ENCODE measurements around the gene UBE2J1. TPM values are rescaled to one million over a fixed set of nuclear protein-coding genes. Genes with fewer than 3 reads are reported as not detected.

The UBE2J1 gene
- total RNA-seq, 1 donor: 54.4 TPM

DNA sequence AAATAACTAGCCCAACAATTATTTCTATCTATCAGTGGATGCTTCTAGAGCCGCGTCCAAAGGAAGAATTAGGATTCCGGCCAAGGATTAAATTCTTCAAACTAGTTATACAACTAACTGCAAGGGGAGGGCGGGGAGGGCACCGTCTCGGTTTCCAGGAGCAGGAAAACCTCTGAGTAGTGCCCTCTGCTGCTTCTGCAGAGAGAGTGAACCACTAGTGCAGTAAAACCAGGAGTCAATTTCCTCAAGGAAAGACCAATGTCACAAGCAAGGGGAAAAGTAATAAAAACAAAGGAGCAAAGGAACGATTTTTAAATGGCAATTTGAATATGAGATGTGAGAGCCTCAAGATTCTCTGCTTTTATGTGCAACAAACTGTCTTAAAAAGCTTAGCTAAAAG is 16.5 kb upstream of the UBE2J1 start:
- TF ChIP-seq, protein P1, sequence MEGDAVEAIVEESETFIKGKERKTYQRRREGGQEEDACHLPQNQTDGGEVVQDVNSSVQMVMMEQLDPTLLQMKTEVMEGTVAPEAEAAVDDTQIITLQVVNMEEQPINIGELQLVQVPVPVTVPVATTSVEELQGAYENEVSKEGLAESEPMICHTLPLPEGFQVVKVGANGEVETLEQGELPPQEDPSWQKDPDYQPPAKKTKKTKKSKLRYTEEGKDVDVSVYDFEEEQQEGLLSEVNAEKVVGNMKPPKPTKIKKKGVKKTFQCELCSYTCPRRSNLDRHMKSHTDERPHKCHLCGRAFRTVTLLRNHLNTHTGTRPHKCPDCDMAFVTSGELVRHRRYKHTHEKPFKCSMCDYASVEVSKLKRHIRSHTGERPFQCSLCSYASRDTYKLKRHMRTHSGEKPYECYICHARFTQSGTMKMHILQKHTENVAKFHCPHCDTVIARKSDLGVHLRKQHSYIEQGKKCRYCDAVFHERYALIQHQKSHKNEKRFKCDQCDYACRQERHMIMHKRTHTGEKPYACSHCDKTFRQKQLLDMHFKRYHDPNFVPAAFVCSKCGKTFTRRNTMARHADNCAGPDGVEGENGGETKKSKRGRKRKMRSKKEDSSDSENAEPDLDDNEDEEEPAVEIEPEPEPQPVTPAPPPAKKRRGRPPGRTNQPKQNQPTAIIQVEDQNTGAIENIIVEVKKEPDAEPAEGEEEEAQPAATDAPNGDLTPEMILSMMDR (IDR thresholded peaks at IDR 0.05; ENCODE audit: insufficient read depth, low read depth, low read length): peak; percentile 51
- no peak overlapping the region for H3K4me3 ChIP-seq (ENCODE audit: low read depth, low read length)
- DNase-seq (ENCODE audit: low read depth): peak; percentile 44

DNA sequence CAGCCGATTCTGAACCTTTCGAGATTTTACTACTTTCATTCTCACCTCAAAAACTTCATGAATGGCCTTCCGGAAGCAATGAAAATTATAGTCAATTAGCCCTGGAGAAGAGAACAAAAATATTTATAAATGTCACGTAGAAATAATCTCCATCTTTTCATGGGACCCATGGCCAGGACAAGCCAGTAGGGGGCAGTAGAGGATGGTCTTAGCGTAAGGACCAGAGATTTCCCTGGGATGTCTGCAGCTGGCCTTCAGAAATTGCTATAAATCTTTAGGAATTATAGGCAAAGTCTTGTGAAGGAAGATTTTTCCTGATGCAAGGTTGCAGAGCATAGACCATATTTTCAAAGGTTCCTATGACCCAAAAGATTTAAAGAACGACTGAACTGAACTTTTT is 15.6 kb upstream of the UBE2J1 start:
- H3K4me3 ChIP-seq (ENCODE audit: low read depth, low read length): no peak overlapping the region
- peak; percentile 61 for DNase-seq (ENCODE audit: low read depth)
- TF ChIP-seq, protein P1 (IDR thresholded peaks at IDR 0.05; ENCODE audit: insufficient read depth, low read depth, low read length): peak; percentile 90

DNA sequence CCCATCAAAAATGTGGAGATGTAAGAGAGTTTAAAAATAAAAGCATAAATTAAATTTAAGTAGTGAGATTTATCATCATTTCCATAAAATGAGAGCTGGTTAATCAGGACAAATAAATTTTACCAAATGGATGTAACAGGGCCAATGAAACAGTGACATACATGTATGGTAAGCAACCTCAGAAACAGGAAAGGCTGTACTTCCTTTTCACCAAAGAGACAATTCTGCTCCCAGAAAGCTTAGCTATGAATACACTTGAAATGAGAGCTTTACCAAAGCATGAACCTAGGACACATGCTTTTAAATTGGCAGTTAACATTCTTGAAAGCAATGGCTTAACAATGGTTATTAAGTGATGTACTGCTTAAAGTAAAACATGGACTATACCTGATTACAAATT is 12.1 kb upstream of the UBE2J1 start:
- TF ChIP-seq, protein P1 (IDR thresholded peaks at IDR 0.05; ENCODE audit: insufficient read depth, low read depth, low read length): no peak
- DNase-seq (ENCODE audit: low read depth): no peak

DNA sequence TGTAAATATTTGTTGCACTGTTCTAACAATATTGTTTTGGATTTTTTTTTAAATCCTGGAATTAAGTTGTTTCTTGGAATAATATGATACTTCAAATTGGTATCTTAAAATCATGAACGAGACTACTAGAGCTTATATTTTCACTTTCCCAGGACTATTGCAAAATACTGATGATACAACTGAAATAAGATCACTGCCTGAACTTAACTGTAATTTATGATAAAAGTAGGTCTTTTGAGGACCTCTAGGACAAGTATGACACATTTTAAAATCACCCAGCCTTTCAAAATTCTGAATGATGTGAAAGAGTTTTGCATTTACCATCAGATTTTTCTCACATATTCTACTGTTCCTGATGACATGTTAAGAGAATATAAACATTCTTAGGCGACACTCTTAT is 8.6 kb upstream of the UBE2J1 start:
- no peak overlapping the region for H3K4me3 ChIP-seq (ENCODE audit: low read depth, low read length)
- DNase-seq (ENCODE audit: low read depth): no peak
- TF ChIP-seq, protein P1 (IDR thresholded peaks at IDR 0.05; ENCODE audit: insufficient read depth, low read depth, low read length): no peak

More for the DNA sequence above, 12.1 kb upstream of the UBE2J1 start:
- H3K4me3 ChIP-seq (ENCODE audit: low read depth, low read length): no peak overlapping the region

DNA sequence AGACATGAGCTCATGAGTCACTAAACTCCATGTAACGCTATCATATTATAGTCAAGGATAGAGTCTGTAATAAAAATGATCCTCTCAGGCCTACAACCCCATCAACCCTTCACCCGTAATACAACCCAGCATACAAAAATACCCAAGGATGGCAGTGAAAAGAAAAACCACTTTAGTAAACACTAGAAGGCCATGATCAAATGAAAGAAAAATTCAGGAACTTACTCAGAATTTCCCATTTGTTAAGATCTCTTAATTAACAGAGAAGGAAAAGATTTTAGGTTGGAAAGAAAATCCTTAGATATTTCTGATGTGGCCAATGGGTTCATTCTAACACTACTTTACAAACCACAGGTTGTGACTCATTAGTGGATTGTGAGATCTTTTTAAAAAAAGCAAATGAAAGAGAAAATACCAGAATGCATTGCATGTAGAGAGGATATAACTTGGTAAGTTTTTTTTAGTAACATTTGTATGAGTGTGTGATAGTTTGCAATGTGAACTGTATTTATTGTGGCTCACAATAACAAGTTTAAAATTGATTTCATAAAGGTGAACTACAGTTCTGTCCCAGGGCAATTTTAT is 8.0 kb upstream of the UBE2J1 start:
- H3K4me3 ChIP-seq (ENCODE audit: low read depth, low read length): no peak overlapping the region
- TF ChIP-seq, protein P1 (IDR thresholded peaks at IDR 0.05; ENCODE audit: insufficient read depth, low read depth, low read length): no peak
- no peak for DNase-seq (ENCODE audit: low read depth)

DNA sequence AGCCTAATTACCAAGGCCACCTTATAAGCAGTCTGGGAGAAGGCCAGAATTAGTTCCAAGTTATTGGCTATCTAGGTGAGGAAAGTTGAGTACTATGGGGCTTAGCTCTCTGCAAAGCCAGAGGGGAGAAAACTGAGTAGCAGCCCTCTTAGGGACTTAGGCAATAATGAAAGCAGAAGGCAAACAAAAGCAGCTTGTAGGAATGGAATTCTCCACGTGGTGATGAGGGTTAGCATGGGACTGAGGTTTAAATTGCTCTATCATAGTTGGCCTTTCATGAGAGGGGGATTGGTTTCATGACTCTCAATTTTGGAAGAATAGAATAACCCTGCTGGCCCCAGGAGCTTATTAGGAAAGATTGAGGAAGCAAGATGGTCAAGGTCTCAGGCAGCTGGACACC is 7.0 kb upstream of the UBE2J1 start:
- H3K4me3 ChIP-seq (ENCODE audit: low read depth, low read length): no peak overlapping the region
- TF ChIP-seq, protein P1 (IDR thresholded peaks at IDR 0.05; ENCODE audit: insufficient read depth, low read depth, low read length): no peak
- DNase-seq (ENCODE audit: low read depth): no peak

DNA sequence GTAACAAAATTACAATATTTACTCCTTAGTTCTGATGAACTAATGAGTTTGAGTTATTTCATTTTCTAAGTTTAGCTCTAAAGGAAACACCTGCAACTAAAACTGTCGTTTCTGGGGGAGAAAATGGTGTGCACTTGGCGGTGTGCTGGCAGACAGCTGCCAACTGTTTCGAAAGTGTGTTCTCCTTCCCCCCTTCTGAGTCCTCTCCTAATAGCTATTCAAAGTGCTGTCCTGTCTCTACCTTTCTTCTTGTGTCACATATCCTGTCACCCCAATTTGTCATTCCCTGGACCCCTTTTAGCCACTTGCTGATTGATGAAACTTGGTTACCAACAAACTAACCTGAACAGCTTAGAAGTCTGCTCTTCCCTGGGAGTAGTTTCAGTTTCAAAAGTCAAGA is 4.9 kb upstream of the UBE2J1 start:
- peak overlapping the region; percentile 38 for H3K4me3 ChIP-seq (ENCODE audit: low read depth, low read length)
- TF ChIP-seq, protein P1 (IDR thresholded peaks at IDR 0.05; ENCODE audit: insufficient read depth, low read depth, low read length): no peak
- DNase-seq (ENCODE audit: low read depth): no peak

Data from fibroblast of villous mesenchyme (primary cell).